DMS153 (cell line): Measurements from ENCODE around the gene CD36.
"Not testable (repeated sequence)": the region's sequence is repeated elsewhere in the genome, so short reads cannot be mapped to it uniquely, and the experiment has no call there.

Experiments used
- DNase-seq: peaks from one replicate; lab custom pipeline; 2025; lab: John Stamatoyannopoulos, UW

CD36 gene

DNA sequence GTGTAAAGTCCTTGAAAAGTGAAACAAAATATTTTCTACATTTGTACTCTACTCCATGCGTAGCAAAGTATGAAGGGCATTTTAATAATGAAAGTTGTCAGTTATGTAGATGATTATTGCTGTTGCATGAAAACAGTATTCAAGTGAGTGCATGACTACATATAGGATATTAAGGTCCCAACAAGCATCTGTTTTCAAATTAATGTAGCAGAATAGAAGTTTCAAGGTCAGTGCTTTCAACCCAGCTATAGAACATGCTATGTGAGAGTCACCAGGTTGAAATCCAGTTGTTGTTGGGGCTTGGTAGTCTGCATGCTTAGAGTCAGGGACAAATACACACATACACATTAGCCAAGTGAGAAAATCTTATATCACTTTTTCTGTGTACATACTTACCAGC is 14.8 kb downstream of the CD36 start:
- no peak for DNase-seq

DNA sequence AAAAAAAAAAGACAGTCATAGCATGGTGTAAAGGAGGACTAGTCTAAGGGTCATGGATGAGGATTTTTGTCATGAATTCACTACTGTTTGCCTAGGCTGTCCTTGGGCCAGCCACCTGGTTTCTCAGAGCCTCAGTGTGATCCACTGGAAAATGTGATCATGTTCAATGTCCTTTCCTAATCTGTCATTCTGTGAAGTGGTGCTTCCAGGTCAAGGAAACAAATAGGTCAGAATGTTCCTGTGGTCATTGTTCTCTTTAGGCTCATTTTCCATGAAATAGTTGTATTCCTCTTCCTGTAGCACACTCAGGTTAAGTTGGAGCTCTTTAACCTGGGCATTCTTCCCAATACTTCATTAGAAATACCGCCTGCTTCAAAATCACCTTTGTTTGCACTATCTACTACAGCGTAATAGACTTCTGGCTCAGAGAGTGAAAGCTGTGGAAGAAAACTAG is 16.5 kb downstream of the CD36 start:
- no peak for DNase-seq

DNA sequence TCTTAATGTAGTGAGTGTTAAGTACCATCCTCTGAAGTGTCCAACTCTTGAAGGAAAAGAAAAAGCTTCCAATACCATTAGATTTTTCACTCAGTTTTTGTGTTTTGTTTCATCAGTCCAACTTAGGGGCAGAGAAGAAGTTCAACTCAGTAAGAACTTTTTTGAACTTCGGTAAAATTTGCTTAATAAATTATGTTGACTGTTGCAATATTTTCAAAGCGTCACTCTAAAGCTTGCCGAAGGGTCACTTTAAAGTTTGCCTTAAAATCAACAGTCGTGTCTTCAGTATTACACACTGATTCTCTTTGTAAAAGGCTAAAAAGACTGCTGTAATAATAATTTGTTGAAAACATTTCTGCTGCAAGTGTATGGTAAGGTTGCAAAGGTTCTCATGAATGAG is 17.6 kb downstream of the CD36 start:
- DNase-seq: no peak

DNA sequence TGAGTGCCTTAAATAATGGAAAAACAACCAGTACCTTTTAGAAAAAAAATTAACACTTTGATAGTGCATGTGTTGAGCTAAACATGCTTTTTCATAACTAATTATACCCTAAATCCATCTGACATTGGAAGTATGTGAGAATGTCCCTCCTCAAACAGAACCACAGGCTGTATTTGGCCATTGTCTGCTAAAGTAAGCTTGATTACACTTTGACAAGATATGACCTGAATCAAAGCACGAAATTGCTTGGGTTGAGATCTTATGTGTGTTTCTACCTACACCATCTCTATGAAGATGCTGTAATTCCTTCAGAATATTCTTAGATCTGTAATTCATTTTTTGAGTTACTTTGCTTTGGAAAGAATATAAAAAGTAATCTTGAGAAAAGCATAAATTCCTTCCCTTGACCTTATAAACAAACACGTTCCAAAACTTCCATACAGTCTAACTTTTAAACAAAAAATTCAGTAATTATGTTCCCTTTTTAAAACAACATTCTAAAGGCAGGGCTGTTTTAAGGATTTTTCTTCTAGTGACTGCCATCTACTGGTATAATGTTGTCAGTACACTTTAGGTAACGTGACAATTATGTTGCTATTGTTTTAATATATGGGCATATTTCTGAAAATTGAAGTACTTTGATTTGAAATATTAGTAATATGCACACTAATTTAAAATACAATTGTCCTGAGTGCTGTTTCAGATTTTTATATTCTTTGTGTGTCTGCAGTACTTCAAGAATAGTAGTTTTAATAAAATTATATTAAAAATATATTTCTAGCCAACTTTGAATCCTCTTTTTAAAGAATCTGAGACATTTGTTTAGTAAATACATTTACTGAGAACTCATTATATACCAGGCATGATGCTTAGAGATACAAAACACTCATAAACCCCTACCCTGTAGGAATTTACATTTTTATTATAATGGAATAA is 20.9 kb downstream of the CD36 start:
- DNase-seq: no peak

DNA sequence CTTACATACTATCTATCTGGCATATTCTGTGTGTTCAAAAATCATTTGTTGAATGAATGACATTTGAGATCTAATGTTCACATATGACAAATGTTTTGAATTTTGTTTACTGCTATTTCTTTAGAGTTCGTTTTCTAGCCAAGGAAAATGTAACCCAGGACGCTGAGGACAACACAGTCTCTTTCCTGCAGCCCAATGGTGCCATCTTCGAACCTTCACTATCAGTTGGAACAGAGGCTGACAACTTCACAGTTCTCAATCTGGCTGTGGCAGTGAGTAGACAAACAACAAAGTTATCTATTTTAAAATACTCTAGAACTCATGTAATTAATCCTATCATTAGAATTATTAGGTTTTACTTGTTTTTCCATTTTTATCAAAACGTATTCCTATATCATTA is 22.5 kb downstream of the CD36 start:
- DNase-seq: no peak

DNA sequence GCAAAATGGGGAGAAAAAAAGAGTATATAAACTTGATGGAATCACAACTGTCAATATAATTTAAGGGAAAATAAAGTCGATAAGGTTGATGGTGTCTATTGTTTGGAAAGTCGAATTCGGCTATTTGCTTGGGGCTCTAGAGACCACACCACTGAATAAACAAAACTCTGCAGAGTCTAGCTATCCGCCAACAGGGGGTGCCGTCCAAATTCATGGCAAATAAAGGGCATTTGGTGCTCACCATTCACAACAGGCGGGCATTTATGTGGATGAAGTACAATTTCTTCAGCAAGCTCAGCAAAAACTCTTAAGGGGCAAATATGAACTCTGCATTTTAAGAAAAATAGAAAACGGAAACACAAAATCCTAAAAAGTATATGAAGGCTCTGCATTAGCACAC is 23.3 kb downstream of the CD36 start:
- no peak for DNase-seq

DNA sequence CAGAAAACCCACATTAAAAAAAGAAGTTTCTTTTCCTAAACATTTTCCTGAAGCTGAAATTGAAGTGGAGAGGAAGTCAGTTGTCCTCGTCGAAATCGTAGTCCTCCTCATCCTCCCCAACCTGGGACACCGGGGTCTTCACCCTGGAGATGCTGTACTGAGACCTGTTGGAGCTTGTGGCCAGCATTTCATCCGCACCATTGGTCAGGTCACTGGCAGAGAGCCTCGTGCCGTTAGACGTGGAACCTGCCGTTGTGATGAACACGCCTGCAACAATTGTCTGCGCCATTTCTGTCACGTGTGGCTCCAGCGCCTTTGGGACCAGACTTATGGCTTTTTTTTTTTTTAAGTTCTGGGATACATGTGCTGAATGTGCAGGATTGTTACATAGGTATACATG is 23.8 kb downstream of the CD36 start:
- no peak for DNase-seq

DNA sequence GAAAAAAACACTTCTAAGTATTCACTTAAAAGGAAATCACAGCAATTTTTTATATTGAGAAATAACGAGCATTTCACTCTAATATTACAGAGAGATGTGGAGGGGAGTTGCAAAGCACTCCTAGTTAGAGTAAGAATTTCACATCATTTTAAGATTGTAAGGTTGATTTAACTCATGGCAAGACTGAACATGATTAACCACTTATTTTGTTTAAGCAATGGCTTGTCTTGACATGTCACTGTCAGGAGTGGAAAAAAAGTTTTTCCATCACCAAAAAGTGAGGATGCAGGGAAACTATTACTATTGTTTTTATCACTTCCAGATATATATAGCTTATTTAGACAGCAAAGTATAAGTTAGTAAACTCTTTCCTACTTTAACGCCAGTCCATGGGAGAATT is 27.1 kb downstream of the CD36 start:
- DNase-seq: no peak

DNA sequence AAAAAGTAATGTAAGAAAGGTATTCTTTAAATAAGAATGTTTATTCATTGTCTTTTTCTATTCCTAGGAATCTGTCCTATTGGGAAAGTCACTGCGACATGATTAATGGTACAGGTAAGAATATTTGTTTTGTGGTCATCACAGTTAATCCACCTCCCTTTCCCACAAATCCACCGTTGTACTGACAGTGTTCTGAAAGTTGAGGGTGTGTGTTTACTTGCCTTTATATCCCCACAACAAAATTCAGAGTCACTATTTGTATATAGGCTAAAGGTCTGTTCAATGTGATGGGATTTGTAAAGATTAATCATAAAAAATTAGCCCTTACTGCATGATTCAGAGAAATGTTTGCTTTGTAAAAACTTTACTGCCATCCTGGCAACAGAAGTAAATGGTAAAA is 27.9 kb downstream of the CD36 start:
- DNase-seq: no peak

DNA sequence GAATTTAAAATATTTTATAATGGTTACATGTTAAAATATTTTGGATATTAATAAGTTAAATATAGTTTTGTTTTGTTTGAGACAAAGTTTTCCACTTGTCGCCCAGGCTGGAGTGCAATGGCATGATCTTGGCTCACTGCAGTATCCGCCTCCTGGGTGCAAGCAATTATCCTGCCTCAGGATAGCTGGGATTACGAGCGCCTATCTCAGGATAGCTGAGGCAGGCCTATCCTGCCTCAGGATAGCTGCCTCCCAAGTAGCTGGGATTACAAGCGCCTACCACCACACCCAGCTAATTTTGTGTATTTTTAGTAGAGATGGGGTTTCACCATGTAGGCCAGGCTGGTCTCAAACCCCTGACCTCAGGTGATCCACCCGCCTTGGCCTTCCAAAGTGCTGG is 30.9 kb downstream of the CD36 start:
- not testable (repeated sequence) for DNase-seq

DNA sequence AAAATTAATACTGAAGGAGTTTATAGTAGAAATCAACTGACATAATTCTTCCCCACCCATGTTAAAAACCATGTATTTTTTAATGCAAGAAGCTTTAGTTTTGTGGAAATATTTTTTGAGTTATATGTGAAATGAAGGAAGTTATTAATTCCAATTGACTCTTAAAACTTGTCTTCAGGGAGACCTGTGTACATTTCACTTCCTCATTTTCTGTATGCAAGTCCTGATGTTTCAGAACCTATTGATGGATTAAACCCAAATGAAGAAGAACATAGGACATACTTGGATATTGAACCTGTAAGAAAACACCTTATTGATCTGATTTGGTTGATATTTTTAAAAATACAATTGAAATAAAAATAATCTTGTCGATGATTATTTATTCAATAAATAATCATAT is 33.3 kb downstream of the CD36 start:
- DNase-seq: no peak

DNA sequence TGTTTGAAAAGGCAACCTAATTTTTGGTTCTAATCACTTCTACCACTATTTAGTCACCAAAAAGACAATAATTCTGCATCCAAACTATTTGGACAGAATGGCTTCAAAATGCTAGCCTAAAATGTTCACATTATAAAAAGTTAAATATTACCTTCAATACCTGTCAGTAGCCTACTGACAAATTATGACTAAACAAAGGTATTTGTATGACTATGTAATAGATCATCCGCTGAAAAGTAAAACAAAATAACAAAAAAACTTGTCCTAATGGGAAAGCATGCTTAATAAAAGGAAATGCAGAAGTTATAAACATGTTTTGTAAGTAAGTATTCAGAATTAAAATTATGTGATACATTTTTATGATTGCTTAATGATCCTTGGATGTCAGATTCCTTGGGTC is 36.6 kb downstream of the CD36 start:
- DNase-seq: no peak

DNA sequence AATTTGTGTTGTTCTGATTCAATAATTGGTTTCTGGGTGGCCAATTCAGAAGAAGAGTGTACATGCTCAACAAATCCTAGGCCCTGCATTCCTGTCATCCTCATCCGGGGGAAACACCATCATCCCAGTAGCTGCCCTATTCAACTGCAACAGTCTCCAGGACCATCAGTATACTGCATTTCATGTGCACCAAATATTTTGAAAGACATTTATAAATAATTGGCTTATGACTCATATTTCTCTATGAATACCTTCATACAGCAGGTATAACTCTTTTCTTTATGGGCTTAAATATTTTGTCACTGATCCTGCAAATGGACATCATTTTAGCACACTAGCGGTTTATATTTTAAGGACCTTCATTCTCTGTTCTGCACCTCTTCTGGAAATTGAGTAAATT is 38.0 kb downstream of the CD36 start:
- DNase-seq: no peak

DNA sequence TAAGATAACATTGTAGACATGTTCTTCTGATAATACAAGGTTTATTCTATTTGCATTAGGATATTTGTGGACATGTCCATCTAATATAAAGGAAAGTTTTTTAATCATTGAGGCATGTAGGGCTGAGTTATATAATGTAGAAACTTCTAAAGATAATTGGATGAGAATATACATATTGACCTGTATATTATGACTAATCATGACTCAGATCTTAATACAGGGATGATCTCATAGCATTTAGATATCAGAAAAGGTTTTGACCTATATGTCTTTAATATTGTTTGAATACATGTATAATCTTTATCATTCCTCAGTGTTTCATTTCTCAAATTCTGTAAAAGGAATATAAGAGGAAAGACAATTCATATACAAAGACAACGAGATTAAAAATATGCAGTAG is 39.2 kb downstream of the CD36 start:
- DNase-seq: no peak

DNA sequence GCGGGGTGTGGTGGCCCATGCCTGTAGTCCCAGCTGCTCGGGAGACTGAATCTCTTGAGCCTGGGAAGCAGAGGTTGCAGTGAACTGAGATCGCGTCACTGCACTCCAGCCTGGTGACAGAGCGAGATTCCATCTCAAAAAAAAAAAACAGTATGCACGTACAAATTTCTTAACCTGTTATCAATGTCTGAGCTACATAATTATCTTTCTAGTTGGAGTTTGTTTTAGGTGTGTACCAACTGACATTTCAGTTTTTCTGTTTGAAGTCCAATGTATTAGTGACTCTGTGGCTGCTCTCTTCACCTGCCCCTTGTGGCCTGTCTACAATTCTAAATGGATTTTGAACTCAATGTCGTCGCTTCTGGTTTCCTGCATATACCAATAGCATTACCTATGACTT is 40.3 kb downstream of the CD36 start:
- DNase-seq: no peak

DNA sequence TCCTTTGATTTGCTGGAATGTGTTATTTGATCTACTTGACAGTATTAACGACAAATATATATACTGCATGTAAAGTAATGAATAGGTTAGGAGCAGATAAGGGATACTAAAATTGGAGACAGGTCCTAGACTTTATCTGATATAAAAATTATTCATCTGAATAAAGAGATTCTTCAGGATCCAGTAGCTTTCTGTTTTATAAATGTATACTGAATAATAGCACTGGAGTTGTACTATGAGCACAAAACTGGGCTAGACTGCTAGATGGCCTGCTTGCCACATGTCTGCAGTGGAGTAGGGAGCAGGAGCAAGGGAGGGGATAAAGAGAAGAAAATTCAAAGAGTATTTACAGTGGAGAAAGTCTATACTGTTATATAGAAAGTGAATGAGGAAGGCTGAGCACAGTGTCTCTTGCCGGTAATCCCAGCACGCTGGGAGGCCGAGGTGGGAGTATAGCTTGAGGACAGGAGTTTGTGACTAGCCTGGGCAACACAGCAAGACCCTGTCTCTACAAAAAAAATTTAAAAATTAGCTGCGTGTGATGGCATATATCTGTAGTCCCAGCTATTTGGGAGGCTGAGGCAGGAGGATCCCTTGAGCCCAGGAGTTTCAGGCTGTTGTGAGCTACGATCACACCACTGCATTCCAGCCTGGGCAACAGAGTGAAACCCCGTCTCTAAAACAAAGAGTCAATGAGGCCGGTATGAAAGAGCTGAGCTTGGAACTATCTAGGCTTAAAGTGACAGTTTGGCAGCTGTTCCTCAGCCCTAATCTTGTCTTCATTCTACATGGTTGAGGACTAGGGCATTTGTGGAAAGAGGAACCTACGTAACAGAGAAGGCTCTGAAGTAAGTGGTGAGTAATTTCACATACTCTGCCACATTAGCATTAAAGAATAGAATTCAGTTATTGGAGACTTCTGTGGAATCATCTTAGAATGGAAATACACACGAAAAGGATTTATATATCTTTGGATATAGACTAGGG is 41.8 kb downstream of the CD36 start:
- no peak for DNase-seq

DNA sequence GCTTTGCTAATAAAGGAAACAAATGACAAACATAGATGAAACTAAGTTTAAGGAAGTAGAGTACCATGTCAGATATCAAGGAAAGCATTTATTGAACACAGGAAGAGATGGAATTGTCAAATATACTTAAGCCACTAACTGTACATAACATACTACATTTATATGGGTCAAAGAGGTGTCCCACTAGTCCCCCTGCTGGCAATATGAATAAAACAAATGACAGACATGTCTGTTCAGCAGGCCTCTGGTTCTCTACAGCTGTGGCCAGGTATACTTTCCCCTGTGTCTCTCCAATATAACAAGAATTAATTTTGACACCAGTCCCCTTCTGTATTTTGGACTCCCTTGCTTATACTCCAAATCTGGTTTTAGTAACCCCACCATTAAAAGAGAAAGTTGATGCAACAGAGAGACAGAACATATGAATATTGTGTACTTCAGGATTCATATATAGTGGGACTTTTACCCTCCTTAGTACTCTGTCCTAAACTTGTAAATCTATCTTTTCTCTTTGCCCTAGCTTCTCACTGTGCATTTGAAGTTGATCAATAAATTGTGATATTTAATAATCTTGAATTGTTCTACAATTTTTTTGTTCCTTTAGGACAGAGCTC is 42.9 kb downstream of the CD36 start:
- peak; percentile 7 for DNase-seq

DNA sequence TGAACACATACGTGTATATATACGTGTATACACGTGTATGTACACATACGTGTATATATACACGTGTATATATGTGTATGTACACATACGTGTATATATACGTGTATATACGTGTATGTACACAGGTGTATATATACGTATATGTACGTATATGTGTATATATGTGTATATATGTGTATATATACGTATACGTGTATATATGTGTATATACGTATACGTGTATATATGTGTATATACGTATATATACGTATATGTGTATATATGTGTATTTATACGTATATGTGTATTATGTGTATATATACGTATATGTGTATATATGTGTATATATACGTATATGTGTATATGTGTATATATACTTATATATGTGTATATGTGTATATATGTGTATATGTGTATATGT is 44.3 kb downstream of the CD36 start:
- DNase-seq: no peak

DNA sequence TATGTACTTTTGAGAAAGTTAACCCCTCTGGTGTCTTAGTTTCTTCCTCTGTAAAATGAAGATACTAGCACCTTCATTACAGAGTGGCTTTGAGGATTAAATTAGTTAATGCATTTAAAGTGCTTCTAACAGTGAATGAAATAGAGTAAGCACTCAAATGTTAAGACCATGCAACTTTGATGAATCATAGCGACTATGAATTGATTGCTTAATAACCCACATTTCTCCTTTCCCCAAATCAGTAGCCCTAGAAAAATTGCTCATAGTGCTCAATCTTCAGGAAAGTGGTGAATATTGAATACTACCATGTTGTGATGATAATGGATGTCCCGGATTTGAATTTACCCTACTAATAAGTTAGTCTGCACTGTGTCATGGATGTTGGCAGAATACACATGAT is 48.1 kb downstream of the CD36 start:
- DNase-seq: no peak

DNA sequence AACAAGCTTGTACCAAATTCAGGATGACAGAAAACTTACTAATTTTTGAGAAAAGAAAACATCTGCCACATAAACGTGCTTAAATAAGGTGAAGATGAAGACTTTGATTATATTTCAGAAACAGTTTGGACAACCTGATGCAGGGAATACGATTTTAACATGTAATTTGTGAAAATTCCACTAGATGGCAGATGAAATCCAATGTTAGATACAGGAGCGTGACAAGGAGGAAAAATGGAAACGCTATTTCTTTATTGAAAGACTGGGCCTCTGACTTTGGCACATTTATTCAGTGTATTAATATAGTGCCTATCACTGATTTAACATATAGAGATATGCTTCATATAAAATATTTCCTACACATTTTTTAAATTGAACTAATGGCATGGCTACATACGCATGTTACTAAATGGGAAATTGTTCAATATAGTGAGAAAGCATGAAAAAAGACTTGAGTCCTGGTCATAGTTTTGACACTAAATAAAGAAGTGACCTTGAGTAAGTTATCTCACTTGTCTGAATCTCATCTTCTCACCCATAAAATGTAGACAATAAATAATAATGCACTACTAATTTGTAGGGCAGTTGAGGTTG is 60.7 kb downstream of the CD36 start:
- peak; percentile 33 for DNase-seq

DNA sequence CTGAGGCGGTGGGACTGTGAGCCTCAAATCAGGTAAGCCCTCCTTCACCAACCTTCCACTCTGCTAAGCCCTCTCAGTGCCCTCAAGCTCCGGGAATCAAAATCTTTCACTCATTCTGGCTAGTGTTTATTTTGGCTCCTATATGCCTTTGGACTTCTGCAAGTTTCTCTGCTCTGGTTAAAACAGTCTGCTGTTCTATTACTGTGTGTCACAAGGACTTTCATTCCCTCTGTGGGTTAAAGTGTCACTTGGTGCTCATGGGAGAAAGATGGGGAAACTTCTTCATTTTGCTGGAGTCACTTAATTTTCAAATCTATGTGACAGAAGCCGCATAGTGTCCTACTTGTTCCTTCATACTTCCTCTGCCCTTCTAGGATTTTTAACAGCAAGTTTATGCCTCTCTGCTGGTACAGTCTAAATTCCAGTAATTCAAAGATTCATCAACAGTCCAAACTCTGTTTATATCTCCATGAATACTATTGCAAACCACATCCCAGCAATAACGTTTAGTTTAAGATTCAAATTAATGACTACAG is 61.3 kb downstream of the CD36 start:
- DNase-seq: no peak

DNA sequence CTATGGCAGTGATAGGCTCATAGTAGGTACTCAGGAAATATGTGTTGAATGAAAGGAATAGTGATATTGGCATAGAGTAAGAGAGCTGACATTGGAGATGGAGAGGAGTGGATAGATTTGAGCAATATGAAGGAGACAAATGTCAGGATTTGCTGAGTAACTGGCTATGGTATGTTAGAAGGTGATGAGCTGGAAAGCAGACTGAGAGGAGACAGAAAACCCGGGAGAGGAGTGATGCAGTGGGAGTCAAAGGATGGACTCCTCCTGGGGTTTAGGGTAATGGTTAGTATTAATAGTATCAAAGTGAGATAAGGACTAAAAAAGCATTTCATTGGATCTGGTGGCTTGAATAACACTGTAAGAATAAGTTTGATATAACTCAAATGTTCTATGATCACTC is 64.8 kb downstream of the CD36 start:
- no peak for DNase-seq
